H1 (cell line): ENCODE results near the gene TDRKH. TPM values are rescaled to one million over a fixed set of nuclear protein-coding genes. Genes with fewer than 3 reads are reported as not detected.

Experiments
- CEBPB ChIP-seq: IDR thresholded peaks from 2 replicates; pipeline ENCODE4 v1.6.1; 2012; ENCODE audit warnings: low read depth, low read length
- NANOG ChIP-seq: IDR thresholded peaks from 2 replicates; pipeline ENCODE4 v1.6.1; 2011; ENCODE audit warnings: low read length, low read depth, mild to moderate bottlenecking, inconsistent platforms; ENCODE audit not compliant: insufficient read depth, poor library complexity, severe bottlenecking
- POLR2A ChIP-seq, 2 experiments: IDR thresholded peaks; 1 replicate in 1 of 2; 2 replicates in 1 of 2; pipeline ENCODE4 v1.6.1; 2011; ENCODE audit warnings: low read depth in 2 of 2, low read length in 2 of 2, mild to moderate bottlenecking in 2 of 2; ENCODE audit errors: control extremely low read depth in 1 of 2
- RAD21 ChIP-seq, 2 experiments: IDR thresholded peaks in 1 of 2; conservative IDR thresholded peaks in 1 of 2; 2 replicates each; pipeline ENCODE4 v1.6.1; 2011; ENCODE audit warnings: low read depth in 2 of 2, low read length in 2 of 2, improper control_type of control experiment in 1 of 2, inconsistent platforms in 1 of 2, mild to moderate bottlenecking in 1 of 2, moderate library complexity in 1 of 2
- SIN3A ChIP-seq, 2 experiments: IDR thresholded peaks in 1 of 2; conservative IDR thresholded peaks in 1 of 2; 2 replicates each; pipeline ENCODE4 v1.6.1; 2011 to 2012; ENCODE audit warnings: low read length in 2 of 2, improper control_type of control experiment in 1 of 2, low read depth in 1 of 2, mild to moderate bottlenecking in 1 of 2
- SIX5 ChIP-seq: IDR thresholded peaks from 2 replicates; pipeline ENCODE4 v1.6.1; 2011; ENCODE audit warnings: mild to moderate bottlenecking, low read depth, low read length
- SRF ChIP-seq: IDR thresholded peaks from 2 replicates; pipeline ENCODE4 v1.6.1; 2011; ENCODE audit warnings: mild to moderate bottlenecking, low read depth, low read length, moderate library complexity
- TAF7 ChIP-seq: optimal IDR thresholded peaks from 2 replicates; pipeline ENCODE3; 2011; ENCODE audit warnings: low read depth, mild to moderate bottlenecking, inconsistent platforms, low read length, moderate library complexity, borderline replicate concordance
- TBP ChIP-seq: IDR thresholded peaks from 2 replicates; pipeline ENCODE4 v1.6.1; 2011; ENCODE audit warnings: low read depth, low read length, improper control_type of control experiment
- YY1 ChIP-seq: IDR thresholded peaks from 2 replicates; pipeline ENCODE4 v1.6.1; 2011; ENCODE audit warnings: low read depth, mild to moderate bottlenecking, low read length
- polyA plus RNA-seq, 7 experiments: library from polyadenylated mRNA; depleted of rRNA in 3 of 7; stranded (reverse) in 5 of 7; unstranded in 2 of 7; fragments of >200 nt in 5 of 7; fragments of 200-250 nt in 2 of 7; gene quantifications; 1 replicate in 5 of 7; 2 replicates in 1 of 7; 4 replicates in 1 of 7; pipeline versions ENCODE4 v1.2.1 to v1.2.3, GENCODE V29; 2011 to 2013; ENCODE audit warnings: missing spikeins in 2 of 7, mixed read lengths in 2 of 7
- total RNA-seq: library from RNA; stranded (reverse); fragmentation: NEBNext Ultra II Directional; extraction: Animal tissue kit (Norgen Biotek cat#: 25700); gene quantifications from 2 replicates; pipeline ENCODE4 v1.2.1, GENCODE V29; 2021
- TF ChIP-seq, protein P1 (sequence below): fragments of 300-600 bp; sonication (generic); IDR thresholded peaks from 2 replicates; pipeline ENCODE4 v1.7.1; 2012; ENCODE audit warnings: low read length, moderate library complexity, mild to moderate bottlenecking, inconsistent platforms; ENCODE audit not compliant: insufficient replicate concordance

Gene TDRKH
- total and polyA plus RNA-seq, 2 of the 8 experiments (the other 6 are each of a cell fraction or from before 2014, with no cell fraction given), result 9.9 to 26.1 TPM

- TF ChIP-seq, protein P1, sequence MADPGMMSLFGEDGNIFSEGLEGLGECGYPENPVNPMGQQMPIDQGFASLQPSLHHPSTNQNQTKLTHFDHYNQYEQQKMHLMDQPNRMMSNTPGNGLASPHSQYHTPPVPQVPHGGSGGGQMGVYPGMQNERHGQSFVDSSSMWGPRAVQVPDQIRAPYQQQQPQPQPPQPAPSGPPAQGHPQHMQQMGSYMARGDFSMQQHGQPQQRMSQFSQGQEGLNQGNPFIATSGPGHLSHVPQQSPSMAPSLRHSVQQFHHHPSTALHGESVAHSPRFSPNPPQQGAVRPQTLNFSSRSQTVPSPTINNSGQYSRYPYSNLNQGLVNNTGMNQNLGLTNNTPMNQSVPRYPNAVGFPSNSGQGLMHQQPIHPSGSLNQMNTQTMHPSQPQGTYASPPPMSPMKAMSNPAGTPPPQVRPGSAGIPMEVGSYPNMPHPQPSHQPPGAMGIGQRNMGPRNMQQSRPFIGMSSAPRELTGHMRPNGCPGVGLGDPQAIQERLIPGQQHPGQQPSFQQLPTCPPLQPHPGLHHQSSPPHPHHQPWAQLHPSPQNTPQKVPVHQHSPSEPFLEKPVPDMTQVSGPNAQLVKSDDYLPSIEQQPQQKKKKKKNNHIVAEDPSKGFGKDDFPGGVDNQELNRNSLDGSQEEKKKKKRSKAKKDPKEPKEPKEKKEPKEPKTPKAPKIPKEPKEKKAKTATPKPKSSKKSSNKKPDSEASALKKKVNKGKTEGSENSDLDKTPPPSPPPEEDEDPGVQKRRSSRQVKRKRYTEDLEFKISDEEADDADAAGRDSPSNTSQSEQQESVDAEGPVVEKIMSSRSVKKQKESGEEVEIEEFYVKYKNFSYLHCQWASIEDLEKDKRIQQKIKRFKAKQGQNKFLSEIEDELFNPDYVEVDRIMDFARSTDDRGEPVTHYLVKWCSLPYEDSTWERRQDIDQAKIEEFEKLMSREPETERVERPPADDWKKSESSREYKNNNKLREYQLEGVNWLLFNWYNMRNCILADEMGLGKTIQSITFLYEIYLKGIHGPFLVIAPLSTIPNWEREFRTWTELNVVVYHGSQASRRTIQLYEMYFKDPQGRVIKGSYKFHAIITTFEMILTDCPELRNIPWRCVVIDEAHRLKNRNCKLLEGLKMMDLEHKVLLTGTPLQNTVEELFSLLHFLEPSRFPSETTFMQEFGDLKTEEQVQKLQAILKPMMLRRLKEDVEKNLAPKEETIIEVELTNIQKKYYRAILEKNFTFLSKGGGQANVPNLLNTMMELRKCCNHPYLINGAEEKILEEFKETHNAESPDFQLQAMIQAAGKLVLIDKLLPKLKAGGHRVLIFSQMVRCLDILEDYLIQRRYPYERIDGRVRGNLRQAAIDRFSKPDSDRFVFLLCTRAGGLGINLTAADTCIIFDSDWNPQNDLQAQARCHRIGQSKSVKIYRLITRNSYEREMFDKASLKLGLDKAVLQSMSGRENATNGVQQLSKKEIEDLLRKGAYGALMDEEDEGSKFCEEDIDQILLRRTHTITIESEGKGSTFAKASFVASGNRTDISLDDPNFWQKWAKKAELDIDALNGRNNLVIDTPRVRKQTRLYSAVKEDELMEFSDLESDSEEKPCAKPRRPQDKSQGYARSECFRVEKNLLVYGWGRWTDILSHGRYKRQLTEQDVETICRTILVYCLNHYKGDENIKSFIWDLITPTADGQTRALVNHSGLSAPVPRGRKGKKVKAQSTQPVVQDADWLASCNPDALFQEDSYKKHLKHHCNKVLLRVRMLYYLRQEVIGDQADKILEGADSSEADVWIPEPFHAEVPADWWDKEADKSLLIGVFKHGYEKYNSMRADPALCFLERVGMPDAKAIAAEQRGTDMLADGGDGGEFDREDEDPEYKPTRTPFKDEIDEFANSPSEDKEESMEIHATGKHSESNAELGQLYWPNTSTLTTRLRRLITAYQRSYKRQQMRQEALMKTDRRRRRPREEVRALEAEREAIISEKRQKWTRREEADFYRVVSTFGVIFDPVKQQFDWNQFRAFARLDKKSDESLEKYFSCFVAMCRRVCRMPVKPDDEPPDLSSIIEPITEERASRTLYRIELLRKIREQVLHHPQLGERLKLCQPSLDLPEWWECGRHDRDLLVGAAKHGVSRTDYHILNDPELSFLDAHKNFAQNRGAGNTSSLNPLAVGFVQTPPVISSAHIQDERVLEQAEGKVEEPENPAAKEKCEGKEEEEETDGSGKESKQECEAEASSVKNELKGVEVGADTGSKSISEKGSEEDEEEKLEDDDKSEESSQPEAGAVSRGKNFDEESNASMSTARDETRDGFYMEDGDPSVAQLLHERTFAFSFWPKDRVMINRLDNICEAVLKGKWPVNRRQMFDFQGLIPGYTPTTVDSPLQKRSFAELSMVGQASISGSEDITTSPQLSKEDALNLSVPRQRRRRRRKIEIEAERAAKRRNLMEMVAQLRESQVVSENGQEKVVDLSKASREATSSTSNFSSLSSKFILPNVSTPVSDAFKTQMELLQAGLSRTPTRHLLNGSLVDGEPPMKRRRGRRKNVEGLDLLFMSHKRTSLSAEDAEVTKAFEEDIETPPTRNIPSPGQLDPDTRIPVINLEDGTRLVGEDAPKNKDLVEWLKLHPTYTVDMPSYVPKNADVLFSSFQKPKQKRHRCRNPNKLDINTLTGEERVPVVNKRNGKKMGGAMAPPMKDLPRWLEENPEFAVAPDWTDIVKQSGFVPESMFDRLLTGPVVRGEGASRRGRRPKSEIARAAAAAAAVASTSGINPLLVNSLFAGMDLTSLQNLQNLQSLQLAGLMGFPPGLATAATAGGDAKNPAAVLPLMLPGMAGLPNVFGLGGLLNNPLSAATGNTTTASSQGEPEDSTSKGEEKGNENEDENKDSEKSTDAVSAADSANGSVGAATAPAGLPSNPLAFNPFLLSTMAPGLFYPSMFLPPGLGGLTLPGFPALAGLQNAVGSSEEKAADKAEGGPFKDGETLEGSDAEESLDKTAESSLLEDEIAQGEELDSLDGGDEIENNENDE, result no peak
- no peak for TF ChIP-seq SIX5
- no peak for TF ChIP-seq POLR2A (IDR thresholded peaks at IDR 0.05; ENCODE audit: control extremely low read depth in 1 of 2, low read depth in 2 of 2, low read length in 2 of 2)
- TF ChIP-seq SRF, result no peak
- no peak for TF ChIP-seq TAF7
- TF ChIP-seq RAD21 (IDR thresholded peaks at IDR 0.05 in 1 of 2, conservative IDR thresholded peaks at IDR 0.05 in 1 of 2; ENCODE audit: low read depth in 2 of 2, low read length in 2 of 2), result no peak
- no peak for TF ChIP-seq YY1
- no peak for TF ChIP-seq TBP
- no peak for TF ChIP-seq SIN3A (conservative IDR thresholded peaks at IDR 0.05 in 1 of 2, IDR thresholded peaks at IDR 0.05 in 1 of 2; ENCODE audit: low read depth in 1 of 2, low read length in 2 of 2)
- no peak for TF ChIP-seq CEBPB
- TF ChIP-seq NANOG, result no peak
Measured at GRCh38 chr1:151779852-151780251, 10.4 kb downstream of the TDRKH start (continued).
